HG02973 (cell line): ENCODE results near the gene OR7C1.
"Not testable (repeated sequence)": the region's sequence is repeated elsewhere in the genome, so short reads cannot be mapped to it uniquely, and the experiment has no call there.

Experiments
- ATAC-seq: cut with Tn5 transposase; IDR thresholded peaks from one replicate; pipeline ENCODE4 v1.9.1; 2021; ENCODE audit warnings: moderate library complexity; ENCODE audit not compliant: unreplicated experiment

OR7C1 gene

GRCh38 chr19:14768001-14768400, 67.0 kb downstream of the OR7C1 start:
- ATAC-seq, result no peak

GRCh38 chr19:14767466-14767971, 67.5 kb downstream of the OR7C1 start:
- no peak for ATAC-seq

GRCh38 chr19:14765841-14766240, 69.1 kb downstream of the OR7C1 start:
- ATAC-seq, result not testable (repeated sequence)

- ATAC-seq, result not testable (repeated sequence)
Observed at GRCh38 chr19:14765403-14765802, 69.6 kb downstream of the OR7C1 start.

- no peak for ATAC-seq
Observed at GRCh38 chr19:14764401-14764800, 70.6 kb downstream of the OR7C1 start.

- no peak for ATAC-seq
Observed at GRCh38 chr19:14763497-14764145, 71.4 kb downstream of the OR7C1 start.

- no peak for ATAC-seq
Observed at GRCh38 chr19:14762111-14762510, 72.9 kb downstream of the OR7C1 start.

GRCh38 chr19:14761607-14762006, 73.4 kb downstream of the OR7C1 start:
- ATAC-seq, result no peak

GRCh38 chr19:14758816-14759215, 76.2 kb downstream of the OR7C1 start:
- no peak for ATAC-seq

- no peak for ATAC-seq
Observed at GRCh38 chr19:14748601-14749000, 86.4 kb downstream of the OR7C1 start.
